GM21381 (cell line): Measurements from ENCODE around the gene PWWP2B.
"Not testable (repeated sequence)": the region's sequence is repeated elsewhere in the genome, so short reads cannot be mapped to it uniquely, and the experiment has no call there.

ENCODE experiments used
- ATAC-seq: cut with Tn5 transposase; IDR thresholded peaks from one replicate; pipeline ENCODE4 v1.9.1; 2021; ENCODE audit warnings: mild to moderate bottlenecking, moderate library complexity; ENCODE audit not compliant: unreplicated experiment

PWWP2B gene

DNA sequence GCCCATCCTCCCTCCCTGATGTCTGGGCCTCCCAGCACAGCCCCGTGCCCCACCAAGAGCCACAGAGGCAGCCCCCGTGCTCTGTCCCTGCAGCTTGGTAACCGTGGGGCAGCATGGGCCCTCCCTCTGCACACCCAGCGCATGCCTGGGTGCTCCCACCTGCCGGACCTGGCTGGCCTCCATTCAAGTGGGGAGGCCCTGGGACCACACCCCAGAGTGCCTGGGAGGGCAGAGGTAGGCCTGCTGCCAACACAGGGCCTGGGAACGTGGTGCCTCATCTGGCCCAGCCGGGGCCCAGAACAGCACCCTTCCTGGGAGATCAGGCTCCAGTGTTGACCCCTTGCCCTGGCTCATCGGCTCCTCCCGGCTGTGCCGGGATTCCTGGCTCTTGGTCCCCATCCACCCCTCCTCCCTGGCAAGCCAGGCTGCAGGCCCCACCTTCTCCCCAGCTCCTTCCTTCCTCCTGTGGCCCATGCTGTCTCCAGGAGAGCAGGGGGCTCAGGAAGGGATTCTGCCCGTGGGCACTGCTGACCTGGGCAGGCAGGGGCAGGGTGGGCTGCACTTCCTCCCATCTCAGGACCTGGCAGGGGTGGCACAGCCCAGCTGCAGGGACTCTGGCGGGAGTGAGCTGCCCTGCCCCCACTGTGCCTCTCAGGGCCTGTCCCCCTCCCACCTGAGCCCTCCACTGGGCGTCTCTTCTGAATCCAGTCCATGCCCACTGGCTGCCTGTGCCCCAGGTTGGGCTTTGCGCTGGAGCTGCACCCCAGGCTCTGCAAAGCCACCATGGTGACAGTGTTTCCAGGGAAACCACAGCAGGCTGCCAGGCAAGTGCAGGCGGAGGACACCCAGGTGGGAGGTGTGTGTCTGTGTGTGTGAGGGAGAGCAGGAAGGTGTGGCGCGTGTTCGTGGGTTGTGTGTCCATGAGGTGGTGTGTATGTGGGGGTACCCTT, 32.6 kb downstream of the PWWP2B start:
- no peak for ATAC-seq

- no peak for ATAC-seq
Observed at GRCh38 chr10:132430231-132430743, 33.3 kb downstream of the PWWP2B start.

DNA sequence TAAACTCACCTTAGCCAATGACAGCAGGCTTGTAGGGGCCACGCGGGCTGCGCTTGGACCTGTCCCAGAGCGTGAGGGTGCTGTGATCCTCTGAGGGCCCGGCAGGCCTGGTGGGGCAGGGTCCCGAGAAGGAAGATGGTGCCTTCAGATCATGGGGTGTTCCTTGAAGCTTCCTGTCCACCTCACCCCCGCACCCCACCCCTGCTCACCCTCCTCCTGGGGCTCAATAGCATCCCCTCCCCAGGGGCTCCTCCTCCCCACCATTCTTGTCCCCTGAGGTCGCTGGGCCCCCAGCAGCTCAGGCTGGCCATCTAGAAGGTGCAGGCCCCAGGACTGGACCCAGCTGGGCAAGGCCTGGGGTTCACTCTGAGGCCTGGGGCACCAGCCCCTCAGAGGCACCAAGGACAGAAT, 33.9 kb downstream of the PWWP2B start:
- ATAC-seq, result no peak

- ATAC-seq, result no peak
Observed at GRCh38 chr10:132431537-132432175, 34.7 kb downstream of the PWWP2B start.

GRCh38 chr10:132432176-132432540, 35.2 kb downstream of the PWWP2B start:
- ATAC-seq, result no peak

DNA sequence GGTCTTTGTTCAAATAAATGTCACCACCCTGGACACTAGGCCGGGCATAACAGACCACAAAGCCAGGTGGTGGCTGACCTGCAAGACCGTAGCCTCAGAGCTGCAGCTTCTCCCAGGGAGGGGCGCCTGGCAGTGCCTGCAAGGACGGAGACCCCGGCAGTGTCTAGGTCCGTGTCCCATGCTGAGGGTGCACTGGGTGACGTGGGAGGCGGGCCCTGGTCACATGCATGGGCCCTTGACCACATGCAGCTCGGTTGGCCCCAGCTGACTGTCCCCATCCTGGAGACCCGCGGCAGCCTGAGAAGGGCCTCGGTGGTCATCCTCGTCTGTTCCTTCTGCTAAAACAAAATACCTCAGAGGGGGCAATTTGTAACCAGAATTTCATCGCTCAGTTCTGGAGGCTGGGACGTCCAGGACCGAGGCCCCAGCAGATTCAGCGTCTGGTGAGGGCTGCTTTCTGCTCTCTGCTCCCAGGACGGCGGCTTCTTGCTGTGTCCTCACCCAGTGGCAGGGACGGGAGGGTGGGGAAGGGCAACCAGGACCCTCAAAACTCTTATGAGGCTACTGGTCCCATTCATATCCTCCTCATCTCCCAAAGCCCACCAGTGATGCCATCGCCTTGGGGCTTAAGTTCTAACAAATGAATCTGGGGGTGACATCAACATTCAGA, 36.8 kb downstream of the PWWP2B start:
- ATAC-seq, result no peak

DNA sequence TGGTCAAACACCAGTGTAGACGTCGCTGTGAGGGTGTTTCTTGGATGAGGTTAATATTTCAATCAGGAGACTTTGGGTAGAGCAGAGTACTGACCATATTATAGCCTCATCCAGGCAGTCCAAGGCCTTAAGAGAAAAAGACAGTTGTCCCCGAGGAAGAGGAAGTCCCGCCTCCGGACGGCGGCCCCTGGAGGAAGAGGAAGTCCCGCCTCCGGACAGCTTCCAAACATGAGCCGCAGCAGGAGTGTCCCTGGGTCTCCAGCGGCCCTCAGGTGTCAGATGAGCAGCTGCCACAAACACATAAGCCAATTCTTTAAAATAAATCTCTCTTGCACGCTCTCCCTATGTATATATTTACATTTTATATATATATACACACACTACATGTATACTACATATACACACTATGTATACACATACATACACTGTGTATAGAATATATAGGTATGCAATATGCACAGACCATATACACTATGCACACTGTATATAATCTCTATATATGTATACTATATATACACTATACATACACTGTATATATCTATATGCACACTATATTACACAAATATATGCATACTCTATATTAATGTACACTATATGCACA, 37.5 kb downstream of the PWWP2B start:
- ATAC-seq, result no peak

DNA sequence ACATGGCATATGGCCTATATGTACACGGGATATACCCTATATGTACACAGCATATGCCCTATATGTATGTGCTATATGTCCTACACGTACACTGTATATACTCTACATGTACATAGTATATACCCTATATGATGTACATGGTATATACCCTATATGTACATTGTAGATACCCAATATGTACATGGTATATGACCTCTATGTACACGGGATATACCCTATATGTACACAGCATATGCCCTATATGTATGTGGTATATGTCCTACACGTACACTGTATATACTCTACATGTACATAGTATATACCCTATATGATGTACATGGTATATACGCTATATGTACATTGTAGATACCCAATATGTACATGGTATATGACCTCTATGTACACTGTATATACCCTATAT, 38.3 kb downstream of the PWWP2B start:
- not testable (repeated sequence) for ATAC-seq

GRCh38 chr10:132436096-132436495, 39.1 kb downstream of the PWWP2B start:
- not testable (repeated sequence) for ATAC-seq

- no peak for ATAC-seq
Observed at GRCh38 chr10:132436861-132437410, 39.9 kb downstream of the PWWP2B start.

DNA sequence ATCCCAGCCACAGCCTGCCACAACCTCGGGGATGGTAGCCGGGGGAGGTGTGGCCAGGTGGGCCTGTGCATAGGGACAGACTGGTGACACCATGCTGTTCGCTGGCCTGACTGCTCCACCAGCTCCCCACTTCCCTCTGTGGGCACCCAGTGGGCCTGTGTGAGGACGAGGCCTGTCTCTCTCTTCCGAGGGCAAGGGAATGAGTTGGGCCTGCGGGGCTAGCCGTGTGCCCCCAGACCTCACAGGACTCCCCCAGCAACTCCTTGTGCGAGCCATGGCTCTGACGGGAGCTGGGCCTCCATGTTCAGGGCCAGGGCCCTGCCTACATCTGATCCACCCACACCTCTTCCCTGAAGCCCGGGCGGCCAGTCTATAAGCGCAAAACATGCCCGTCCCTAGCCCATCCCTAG, 40.5 kb downstream of the PWWP2B start:
- no peak for ATAC-seq

- ATAC-seq, result no peak
Observed at GRCh38 chr10:132438091-132439024, 41.4 kb downstream of the PWWP2B start.

GRCh38 chr10:132439025-132439388, 42.0 kb downstream of the PWWP2B start:
- ATAC-seq, result no peak

GRCh38 chr10:132439424-132440163, 42.6 kb downstream of the PWWP2B start:
- ATAC-seq, result no peak

GRCh38 chr10:132440791-132441565, 44.0 kb downstream of the PWWP2B start:
- no peak for ATAC-seq

DNA sequence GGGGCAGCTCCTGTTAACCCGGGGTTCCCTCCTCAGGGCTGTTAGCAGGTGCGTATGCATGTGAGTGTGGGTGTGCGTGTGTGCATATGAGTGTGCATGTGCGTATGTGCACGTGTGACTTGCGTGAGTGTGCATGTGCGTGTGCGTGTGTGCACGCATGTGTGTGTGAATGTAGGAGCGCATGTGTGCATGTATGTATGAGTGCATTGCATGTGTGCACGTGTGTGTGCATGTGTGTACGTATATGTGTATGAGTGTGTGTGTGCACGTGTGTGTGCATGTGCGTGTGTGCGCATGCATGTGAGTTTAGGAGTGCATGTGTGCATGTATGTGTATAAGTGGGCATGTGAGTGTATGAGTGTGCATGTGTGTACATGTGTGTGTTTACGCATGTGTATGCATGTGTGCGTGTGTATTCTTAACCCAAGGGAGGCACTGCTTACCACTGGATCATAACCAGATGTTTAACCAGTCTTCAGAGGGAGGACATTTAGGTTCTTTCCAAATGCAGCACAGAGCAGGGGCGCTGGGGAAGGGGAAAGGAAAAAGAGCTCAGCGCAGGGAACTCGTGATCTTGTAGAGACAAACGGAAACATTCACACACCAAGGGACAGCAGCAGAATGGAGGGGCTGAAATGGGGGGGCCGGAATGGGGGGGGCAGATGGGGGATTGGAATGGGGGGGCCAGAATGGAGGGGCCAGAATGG, 45.0 kb downstream of the PWWP2B start:
- ATAC-seq, result no peak

- no peak for ATAC-seq
Observed at GRCh38 chr10:132442636-132443035, 45.6 kb downstream of the PWWP2B start.

GRCh38 chr10:132443605-132443982, 46.6 kb downstream of the PWWP2B start:
- ATAC-seq, result no peak
